ENCODE measurements around the gene MMS22L.

The MMS22L gene

DNA sequence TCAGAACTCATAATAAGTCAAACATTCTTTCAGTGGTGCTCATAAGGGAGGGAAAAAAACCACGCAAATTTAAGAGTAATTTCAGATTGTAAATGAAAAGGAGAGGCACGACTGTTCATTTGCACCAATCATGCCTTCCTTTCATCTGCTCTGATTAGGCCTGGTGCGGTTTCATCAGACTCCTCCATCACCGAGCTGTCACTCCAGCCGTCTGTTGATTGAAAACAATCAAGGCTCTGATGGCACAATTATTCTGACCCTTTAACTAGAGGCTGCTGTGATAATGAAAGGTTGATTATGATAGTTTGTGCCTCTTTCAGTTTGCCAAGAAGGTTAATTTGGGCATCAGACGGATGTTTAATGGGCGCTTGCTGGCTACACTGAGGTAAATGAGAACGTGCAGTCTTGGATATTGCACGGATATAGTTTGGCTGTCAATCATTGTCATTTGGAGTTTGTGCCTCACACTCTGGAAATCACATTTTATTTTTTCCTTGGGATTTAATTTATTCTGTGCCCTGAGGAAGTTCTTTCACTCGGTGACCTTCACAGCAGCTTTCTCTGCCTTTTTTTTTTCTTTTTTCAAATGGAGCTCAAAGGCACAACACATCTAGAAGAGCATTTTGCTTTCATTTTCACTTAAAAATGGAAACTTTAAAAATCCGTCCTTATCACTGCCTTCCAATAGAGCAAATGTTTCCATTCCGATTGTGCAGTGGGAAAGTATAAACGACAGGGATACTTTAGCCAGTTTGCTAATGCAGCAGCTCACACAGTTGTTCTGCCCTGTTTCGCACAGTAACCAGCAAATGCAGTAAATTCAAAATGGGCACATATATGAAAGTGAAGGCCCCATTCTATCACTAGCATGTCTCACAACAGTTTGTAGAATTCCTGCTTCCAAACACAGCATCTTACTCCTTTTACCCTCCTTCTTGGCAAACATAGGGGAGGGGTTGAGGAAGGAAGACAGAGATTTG is 185.7 kb downstream of the MMS22L start:
- in situ Hi-C loops (cut with HindIII; ENCODE audit: low sequenced_read_pairs), result no loop called here

GRCh38 chr6:97095311-97095850 is 187.6 kb downstream of the MMS22L start:
- in situ Hi-C loops (cut with HindIII; ENCODE audit: low sequenced_read_pairs), result no loop called here

DNA sequence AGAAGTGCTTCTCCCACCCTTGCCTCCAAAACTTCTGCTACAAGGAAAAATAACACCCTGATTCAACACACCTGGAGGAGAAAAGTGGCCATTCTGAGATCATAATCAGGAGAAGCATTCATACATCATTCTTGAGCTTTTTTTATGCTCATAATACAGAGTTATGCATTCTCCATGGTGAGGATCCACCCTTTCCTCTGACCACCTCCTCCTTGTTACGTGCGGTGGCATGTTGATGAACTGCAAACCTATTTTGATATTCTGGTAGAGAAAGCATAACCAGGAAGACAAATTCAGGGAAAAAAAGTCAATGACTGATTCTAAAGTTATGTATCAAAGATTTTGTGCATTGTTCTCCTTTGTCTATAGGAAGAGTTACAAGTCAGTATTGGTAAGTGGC is 188.6 kb downstream of the MMS22L start:
- in situ Hi-C loops (cut with HindIII; ENCODE audit: low sequenced_read_pairs), result no loop called here

DNA sequence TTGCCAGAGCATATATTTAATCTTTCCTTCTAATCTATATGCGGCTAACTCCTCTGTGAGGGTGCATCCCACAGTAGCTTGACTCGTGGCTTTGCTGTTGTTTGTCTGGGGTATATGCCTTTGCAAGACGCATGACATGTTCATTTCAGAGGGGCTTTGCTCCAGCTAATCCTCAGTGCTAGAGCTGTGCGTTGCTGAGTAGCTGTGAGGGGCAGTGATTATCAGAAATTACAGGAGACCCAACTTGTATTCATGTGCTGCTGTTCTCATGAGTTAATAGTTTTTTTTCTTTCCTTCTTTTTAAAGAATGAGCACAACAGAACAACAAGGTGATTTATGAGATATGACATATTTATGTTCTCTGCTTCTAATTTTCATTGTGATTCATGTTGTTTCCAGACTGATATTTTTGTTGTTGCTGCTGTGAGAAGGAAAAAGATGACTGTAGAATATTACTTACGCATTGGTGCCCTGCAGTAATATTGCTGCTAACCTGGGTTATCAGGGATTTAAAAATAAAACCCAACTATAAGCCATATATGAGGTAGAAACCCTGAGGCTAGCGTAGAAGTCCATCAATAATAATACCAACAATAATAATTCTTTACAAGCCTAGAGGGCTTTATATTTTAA is 190.2 kb downstream of the MMS22L start:
- in situ Hi-C loops (cut with HindIII; ENCODE audit: low sequenced_read_pairs), result no loop called here

Data from endothelial cell of hepatic sinusoid (primary cell).